Mammary epithelial cell (primary cell): ENCODE results near the gene ACSL6.

ENCODE experiments used
- CTCF ChIP-seq, 2 donors: IDR thresholded peaks in 1 of 2; conservative IDR thresholded peaks in 1 of 2; 2 replicates each; pipeline ENCODE4 v1.5.1; 2011 to 2012; ENCODE audit warnings: inconsistent platforms in 2 of 2, low read length in 2 of 2, mild to moderate bottlenecking in 2 of 2, control low read depth in 1 of 2, low read depth in 1 of 2; ENCODE audit not compliant: insufficient read depth in 1 of 2; ENCODE audit errors: extremely low read depth in 1 of 2
- EZH2 ChIP-seq: IDR thresholded peaks from 2 replicates; pipeline ENCODE4 v1.6.1; 2012; ENCODE audit warnings: low read length, inconsistent platforms, borderline replicate concordance

- TF ChIP-seq CTCF (conservative IDR thresholded peaks at IDR 0.05 in 1 of 2, IDR thresholded peaks at IDR 0.05 in 1 of 2; ENCODE audit: extremely low read depth in 1 of 2, insufficient read depth in 1 of 2, low read depth in 1 of 2, low read length in 2 of 2) = no peak
- no peak for TF ChIP-seq EZH2
Observed at GRCh38 chr5:132003170-132003744, 8.2 kb downstream of the ACSL6 start.
